Panc1 (cell line): Measurements from ENCODE around the gene DUSP9. TPM values are rescaled to one million over a fixed set of nuclear protein-coding genes. Genes with fewer than 3 reads are reported as not detected.

Experiments used
- ATAC-seq: fragments of 200-7000 bp; cut with Tn5 transposase; 2 replicates; pipeline ENCODE4 v1.9.1; 2020; ENCODE audit warnings: mild to moderate bottlenecking, moderate library complexity
- BruUV-seq: library from RNA; stranded (reverse); fragments of 400-500 nt; replicated peaks from 2 replicates; lab custom pipeline; 2021; lab: Mats Ljungman, UMichigan
- CTCF ChIA-PET: fragments of 300-600 bp; sonication (Branson Sonifier 250); formaldehyde crosslinking; loops from one replicate; lab custom pipeline; 2022; ENCODE audit warnings: antibody characterized with exemption; lab: Charles Lee
- POLR2A ChIA-PET: fragments of 300-600 bp; sonication (Branson Sonifier 250); formaldehyde crosslinking; loops from one replicate; lab custom pipeline; 2022; ENCODE audit warnings: antibody characterized with exemption; lab: Charles Lee
- DNase-seq: peaks from one replicate; pipeline ENCODE4 v3.0.0-alpha.2; 2010; ENCODE audit warnings: low read depth, low spot score
- H3K27ac ChIP-seq: 2 replicates; pipeline ENCODE4 v1.5.1; 2011; ENCODE audit warnings: mild to moderate bottlenecking, low read length, inconsistent platforms
- H3K27me3 ChIP-seq: fragments of 200-500 bp; sonication (Bioruptor generic); 2 replicates; pipeline ENCODE4 v1.6.0; 2014; ENCODE audit warnings: low read length, inconsistent platforms; ENCODE audit not compliant: control insufficient read depth, insufficient read depth
- H3K36me3 ChIP-seq: fragments of 200-500 bp; sonication (Bioruptor generic); 2 replicates; pipeline ENCODE4 v1.5.1; 2014; ENCODE audit warnings: inconsistent platforms, mild to moderate bottlenecking, low read length, moderate library complexity; ENCODE audit not compliant: control insufficient read depth, insufficient read depth
- H3K4me1 ChIP-seq: 2 replicates; pipeline ENCODE4 v1.5.1; 2011; ENCODE audit warnings: inconsistent platforms, mild to moderate bottlenecking, low read length, moderate library complexity; ENCODE audit not compliant: control insufficient read depth, insufficient read depth
- H3K4me3 ChIP-seq, 2 experiments: 2 replicates each; pipeline ENCODE4 v1.5.1; 2011 to 2012; ENCODE audit warnings: low read depth in 2 of 2, low read length in 2 of 2, mild to moderate bottlenecking in 2 of 2, inconsistent platforms in 1 of 2, moderate library complexity in 1 of 2
- H3K9me3 ChIP-seq: fragments of 200-500 bp; sonication (Bioruptor generic); 2 replicates; pipeline ENCODE4 v1.5.1; 2014; ENCODE audit warnings: low read depth, mild to moderate bottlenecking, inconsistent platforms, low read length, moderate library complexity; ENCODE audit not compliant: control insufficient read depth, insufficient read depth
- POLR2AphosphoS5 ChIP-seq: IDR thresholded peaks from 2 replicates; pipeline ENCODE4 v1.6.1; 2012; ENCODE audit warnings: mild to moderate bottlenecking, low read depth, low read length, moderate library complexity
- REST ChIP-seq, 2 experiments: IDR thresholded peaks; 2 replicates each; pipeline ENCODE4 v1.6.1; 2011 to 2012; ENCODE audit warnings: low read depth in 2 of 2, control low read depth in 1 of 2, low read length in 1 of 2, mild to moderate bottlenecking in 1 of 2, moderate library complexity in 1 of 2; ENCODE audit not compliant: insufficient read depth in 1 of 2
- SIN3A ChIP-seq: IDR thresholded peaks from 2 replicates; pipeline ENCODE4 v1.6.1; 2012; ENCODE audit warnings: low read depth, mild to moderate bottlenecking, low read length, moderate library complexity, borderline replicate concordance; ENCODE audit not compliant: insufficient read depth
- TCF7L2 ChIP-seq: IDR thresholded peaks from 2 replicates; pipeline ENCODE4 v1.6.1; 2011; ENCODE audit warnings: mild to moderate bottlenecking, low read depth, low read length, inconsistent platforms
- in situ Hi-C: cut with HindIII; loops from 2 replicates; pipeline ENCODE4 v1.10.0; 2016; ENCODE audit warnings: low sequenced_read_pairs, low pct_unique_long_range_greater_than_20kb
- intact Hi-C: fragments of 100-400 bp; cut with micrococcal nuclease; formaldehyde crosslinking; loops from one replicate; pipeline ENCODE4 v1.10.0; 2022; ENCODE audit not compliant: unreplicated experiment
- total RNA-seq: library from RNA; stranded (reverse); gene quantifications from one replicate; pipeline ENCODE4 v1.2.1, GENCODE V29; 2021; ENCODE audit not compliant: unreplicated experiment
- TF ChIP-seq, protein P1 (sequence below): fragments of 450-650 bp; IDR thresholded peaks from 2 replicates; pipeline ENCODE4 v1.5.1; 2017; ENCODE audit warnings: mild to moderate bottlenecking

Gene DUSP9
- total RNA-seq, 1 experiment from 2014 or later = 7.1 TPM

DNA sequence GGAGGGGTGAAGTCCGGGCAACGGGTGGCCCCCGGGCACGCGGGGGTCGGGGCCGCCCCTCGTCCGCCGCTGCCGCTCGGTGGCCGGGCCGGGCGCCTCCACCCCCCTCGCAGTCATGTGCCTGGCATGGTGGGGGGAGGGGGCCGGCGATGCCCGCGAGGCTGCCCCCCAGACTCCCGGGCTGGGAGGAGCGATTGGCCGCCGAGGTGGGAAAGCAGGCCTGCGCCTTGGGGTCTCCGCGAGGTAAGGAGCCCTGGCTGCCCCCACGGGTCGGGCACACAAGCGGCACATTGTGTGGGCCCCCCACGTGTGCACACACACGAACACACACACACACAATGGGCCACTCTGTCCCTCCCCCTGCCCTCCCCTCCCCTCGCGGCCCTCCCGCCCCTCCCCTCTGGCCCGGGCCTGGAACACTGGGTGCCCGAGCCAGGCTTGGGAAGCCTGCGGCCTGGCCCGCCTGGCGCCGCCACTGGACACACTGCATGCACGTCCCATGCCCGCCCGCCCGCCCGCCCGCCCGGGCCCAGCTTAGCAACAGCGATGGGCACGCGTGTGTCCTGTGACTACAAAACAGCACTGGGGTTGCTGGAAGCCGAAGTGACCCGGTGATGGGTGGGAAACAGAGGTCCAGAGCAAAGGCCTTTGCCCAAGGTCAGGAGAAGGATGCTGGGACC, 42.0 kb downstream of the DUSP9 start:
- DNase-seq = no peak
- Histone ChIP-seq H3K4me3 (peak overlapping the region; percentile 50 to 52), H3K27me3 (no peaks in the 10 kb centered on the region), H3K27ac (0 out of 2 replicates have a peak overlapping the region, but pooled peaks have one; percentile 29), H3K9me3 (no peaks in the 10 kb centered on the region), H3K36me3 (no peaks in the 10 kb centered on the region), H3K4me1 (peaks cover 30% of the 10 kb centered on the region)
- ATAC-seq = peak; percentile 46
- CTCF ChIA-PET = interaction anchor here (1.0 kb wide), 1 partner anchor 80 kb away, joined by 8 read pairs; no protein-coding TSS in a partner anchor
- TF ChIP-seq SIN3A = no peak
- no peak for TF ChIP-seq REST (IDR thresholded peaks at IDR 0.05; ENCODE audit: insufficient read depth in 1 of 2, low read depth in 2 of 2, low read length in 1 of 2)
- TF ChIP-seq, protein P1, sequence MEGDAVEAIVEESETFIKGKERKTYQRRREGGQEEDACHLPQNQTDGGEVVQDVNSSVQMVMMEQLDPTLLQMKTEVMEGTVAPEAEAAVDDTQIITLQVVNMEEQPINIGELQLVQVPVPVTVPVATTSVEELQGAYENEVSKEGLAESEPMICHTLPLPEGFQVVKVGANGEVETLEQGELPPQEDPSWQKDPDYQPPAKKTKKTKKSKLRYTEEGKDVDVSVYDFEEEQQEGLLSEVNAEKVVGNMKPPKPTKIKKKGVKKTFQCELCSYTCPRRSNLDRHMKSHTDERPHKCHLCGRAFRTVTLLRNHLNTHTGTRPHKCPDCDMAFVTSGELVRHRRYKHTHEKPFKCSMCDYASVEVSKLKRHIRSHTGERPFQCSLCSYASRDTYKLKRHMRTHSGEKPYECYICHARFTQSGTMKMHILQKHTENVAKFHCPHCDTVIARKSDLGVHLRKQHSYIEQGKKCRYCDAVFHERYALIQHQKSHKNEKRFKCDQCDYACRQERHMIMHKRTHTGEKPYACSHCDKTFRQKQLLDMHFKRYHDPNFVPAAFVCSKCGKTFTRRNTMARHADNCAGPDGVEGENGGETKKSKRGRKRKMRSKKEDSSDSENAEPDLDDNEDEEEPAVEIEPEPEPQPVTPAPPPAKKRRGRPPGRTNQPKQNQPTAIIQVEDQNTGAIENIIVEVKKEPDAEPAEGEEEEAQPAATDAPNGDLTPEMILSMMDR = no peak
- TF ChIP-seq TCF7L2 = no peak
- no peak for TF ChIP-seq POLR2AphosphoS5
- no TSS peak for BruUV-seq
- POLR2A ChIA-PET = no interaction called here
- intact Hi-C loops (no loop called here), in situ Hi-C loops (no loop called here)

DNA sequence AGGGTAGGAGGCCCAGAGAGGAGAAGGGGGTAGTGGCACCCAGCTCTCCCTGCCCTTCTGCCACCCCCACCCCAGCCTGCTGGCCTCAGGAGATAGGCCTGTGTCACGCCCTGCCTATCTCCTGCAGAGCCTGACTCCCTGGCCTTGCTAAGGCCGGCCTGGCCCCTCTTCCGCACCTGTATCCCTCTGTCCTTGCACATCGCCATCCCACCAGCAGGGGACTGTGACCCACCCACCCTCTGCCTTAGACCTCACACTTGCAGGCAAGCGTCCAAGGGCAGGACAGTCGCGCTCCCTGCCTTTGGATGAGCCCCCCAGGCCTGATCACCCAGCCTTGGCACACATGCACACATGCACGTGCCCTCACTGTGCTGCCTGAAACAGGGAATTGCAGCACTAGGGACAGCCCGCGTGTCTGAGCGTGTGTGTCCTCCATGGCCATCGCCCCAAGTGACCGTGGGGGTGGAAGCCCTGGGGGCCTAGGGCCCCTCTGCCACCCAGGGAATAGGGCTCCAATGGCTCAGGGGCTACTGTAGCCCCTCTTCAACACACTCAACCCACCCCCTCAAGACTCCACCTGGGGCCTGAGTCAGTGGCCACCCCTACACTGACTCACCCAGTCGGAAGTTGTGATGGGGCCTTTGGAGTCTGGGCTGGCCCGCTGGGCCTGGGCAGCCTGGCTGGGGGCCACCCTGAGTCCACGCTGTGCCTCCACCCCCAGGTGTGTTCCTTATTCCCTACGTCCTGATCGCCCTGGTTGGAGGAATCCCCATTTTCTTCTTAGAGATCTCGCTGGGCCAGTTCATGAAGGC, 42.9 kb downstream of the DUSP9 start:
- H3K4me3 ChIP-seq = peak overlapping the region; percentile 31 to 52
- in situ Hi-C loops = no loop called here
- CTCF ChIA-PET = interaction anchor here (1.0 kb wide), 1 partner anchor 81 kb away, joined by 8 read pairs; no protein-coding TSS in a partner anchor

More for the DNA sequence above, 42.9 kb downstream of the DUSP9 start:
- no peaks in the 10 kb centered on the region for H3K36me3 ChIP-seq
- POLR2A ChIA-PET = no interaction called here
- TF ChIP-seq POLR2AphosphoS5 (no peak), TCF7L2 (no peak)
- TF ChIP-seq, protein P1 = no peak; the same call in 1 of the 2 replicates
- no peak for DNase-seq
- no peaks in the 10 kb centered on the region for H3K27me3 ChIP-seq
- H3K9me3 ChIP-seq = no peaks in the 10 kb centered on the region
- peaks cover 27% of the 10 kb centered on the region for H3K4me1 ChIP-seq
- no TSS peak for BruUV-seq
- intact Hi-C loops = no loop called here
- H3K27ac ChIP-seq = 0 out of 2 replicates have a peak overlapping the region, but pooled peaks have one; percentile 29
- peak; percentile 20 for ATAC-seq
